Left colon (tissue), 2 donors: ENCODE results near the gene SLC16A13. TPM values are rescaled to one million over a fixed set of nuclear protein-coding genes. Genes with fewer than 3 reads are reported as not detected.

ENCODE experiments used
- ATAC-seq: fragments of 200-7000 bp; cut with Tn5 transposase; one replicate; pipeline ENCODE4 v1.9.1; 2020; ENCODE audit warnings: mild to moderate bottlenecking, moderate library complexity
- DNase-seq, 2 donors: peaks; one replicate each; pipeline ENCODE4 v3.0.0-alpha.2; 2020
- intact Hi-C, 2 donors: fragments of 100-400 bp; cut with DNase I in 1 of 2; cut with micrococcal nuclease in 1 of 2; formaldehyde crosslinking; loops; one replicate each; pipeline versions ENCODE4 v1.11.2 to v1.14.0; 2022; cut with DNase I, micrococcal nuclease
- total RNA-seq, 2 donors: library from RNA; stranded (reverse); fragmentation: NEBNext Ultra II Directional; extraction: Animal tissue kit (Norgen Biotek cat#: 25700); gene quantifications; one replicate each; pipeline ENCODE4 v1.2.1, GENCODE V29; 2021
- donor health status: DM: no; HTN: no; CAD: no.
- donor health status: DM: yes; HTN: yes; CAD: no.

The SLC16A13 gene
- total RNA-seq, 2 donors from 2014 or later: 9.0 to 10.0 TPM

DNA sequence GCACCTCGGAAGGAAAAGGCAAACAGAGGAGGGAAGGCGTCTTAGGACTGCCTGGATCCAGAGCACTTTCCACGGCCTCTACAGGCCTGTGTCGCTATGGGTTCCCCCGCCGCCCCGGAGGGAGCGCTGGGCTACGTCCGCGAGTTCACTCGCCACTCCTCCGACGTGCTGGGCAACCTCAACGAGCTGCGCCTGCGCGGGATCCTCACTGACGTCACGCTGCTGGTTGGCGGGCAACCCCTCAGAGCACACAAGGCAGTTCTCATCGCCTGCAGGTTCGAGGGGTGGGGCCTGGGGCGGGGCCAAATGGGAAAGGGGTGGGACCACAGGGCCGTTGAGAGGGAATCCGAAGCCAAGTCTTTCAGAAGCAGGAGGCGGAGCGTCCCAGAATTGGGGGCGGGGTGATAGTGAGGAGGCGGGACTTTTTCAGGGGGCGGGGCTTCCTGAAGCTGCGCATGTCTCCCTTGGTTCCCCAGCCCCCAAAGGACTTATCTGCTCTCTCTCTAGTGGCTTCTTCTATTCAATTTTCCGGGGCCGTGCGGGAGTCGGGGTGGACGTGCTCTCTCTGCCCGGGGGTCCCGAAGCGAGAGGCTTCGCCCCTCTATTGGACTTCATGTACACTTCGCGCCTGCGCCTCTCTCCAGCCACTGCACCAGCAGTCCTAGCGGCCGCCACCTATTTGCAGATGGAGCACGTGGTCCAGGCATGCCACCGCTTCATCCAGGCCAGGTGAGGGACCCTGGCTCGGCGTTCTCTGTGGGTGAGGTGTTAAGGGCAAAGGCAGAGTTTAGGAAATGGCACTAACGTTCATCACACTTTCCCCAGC, 12.0 kb upstream of the SLC16A13 start:
- intact Hi-C loops: no loop called here
- ATAC-seq: peak; percentile 81
- peak; percentile 94 to 96 for DNase-seq

DNA sequence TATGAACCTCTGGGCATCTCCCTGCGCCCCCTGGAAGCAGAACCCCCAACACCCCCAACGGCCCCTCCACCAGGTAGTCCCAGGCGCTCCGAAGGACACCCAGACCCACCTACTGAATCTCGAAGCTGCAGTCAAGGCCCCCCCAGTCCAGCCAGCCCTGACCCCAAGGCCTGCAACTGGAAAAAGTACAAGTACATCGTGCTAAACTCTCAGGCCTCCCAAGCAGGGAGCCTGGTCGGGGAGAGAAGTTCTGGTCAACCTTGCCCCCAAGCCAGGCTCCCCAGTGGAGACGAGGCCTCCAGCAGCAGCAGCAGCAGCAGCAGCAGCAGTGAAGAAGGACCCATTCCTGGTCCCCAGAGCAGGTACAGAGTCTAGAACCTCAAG, 11.4 kb upstream of the SLC16A13 start:
- no peak for ATAC-seq
- no peak for DNase-seq
- intact Hi-C loops: no loop called here

DNA sequence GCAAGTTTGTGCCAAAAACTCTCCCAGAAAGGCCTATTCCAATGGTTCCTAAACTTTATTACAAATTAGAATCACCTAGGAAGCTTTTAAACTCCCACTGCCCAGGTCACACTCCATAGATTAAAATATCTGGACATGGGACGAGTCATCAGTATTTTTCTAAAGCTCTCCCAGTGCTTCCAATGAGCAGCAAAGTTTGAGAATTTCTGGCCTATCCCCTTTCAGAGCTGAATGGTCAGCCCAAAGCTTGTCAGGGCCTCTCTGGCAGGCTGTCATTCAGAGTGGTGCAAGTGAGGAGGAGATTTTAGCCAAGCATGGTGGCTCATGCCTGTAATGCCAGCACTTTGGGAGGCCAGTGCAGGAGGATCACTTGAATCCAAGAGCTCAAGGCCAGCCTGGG, 10.6 kb upstream of the SLC16A13 start:
- DNase-seq (no peak), ATAC-seq (no peak)
- intact Hi-C loops: no loop called here

DNA sequence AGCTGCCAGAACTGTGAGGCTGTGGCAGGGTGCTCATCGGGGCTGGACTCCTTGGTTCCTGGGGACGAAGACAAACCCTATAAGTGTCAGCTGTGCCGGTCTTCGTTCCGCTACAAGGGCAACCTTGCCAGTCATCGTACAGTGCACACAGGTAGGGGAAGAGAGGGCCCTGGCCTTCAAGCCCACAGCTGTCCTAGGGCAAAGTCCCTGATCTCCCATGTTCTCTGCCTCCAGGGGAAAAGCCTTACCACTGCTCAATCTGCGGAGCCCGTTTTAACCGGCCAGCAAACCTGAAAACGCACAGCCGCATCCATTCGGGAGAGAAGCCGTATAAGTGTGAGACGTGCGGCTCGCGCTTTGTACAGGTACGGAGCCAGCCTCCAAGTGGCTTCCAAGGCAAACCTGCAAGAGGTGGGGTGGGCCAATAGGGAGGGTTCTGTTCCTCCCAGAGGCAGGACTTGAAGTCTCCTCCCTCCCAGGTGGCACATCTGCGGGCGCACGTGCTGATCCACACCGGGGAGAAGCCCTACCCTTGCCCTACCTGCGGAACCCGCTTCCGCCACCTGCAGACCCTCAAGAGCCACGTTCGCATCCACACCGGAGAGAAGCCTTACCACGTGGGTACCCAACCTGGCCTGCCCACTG, 9.2 kb upstream of the SLC16A13 start:
- intact Hi-C loops: no loop called here
- no peak for ATAC-seq
- no peak for DNase-seq

DNA sequence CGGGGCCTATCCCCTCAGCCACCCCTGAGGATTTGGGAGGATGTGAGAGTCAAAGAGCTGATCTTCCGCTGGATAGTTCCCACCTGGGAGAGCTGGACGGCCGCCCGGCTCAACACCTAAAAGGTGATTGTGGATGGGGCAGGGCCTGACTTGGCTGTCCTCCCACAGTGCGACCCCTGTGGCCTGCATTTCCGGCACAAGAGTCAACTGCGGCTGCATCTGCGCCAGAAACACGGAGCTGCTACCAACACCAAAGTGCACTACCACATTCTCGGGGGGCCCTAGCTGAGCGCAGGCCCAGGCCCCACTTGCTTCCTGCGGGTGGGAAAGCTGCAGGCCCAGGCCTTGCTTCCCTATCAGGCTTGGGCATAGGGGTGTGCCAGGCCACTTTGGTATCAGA, 8.5 kb upstream of the SLC16A13 start:
- intact Hi-C loops: no loop called here
- DNase-seq (no peak), ATAC-seq (no peak)

DNA sequence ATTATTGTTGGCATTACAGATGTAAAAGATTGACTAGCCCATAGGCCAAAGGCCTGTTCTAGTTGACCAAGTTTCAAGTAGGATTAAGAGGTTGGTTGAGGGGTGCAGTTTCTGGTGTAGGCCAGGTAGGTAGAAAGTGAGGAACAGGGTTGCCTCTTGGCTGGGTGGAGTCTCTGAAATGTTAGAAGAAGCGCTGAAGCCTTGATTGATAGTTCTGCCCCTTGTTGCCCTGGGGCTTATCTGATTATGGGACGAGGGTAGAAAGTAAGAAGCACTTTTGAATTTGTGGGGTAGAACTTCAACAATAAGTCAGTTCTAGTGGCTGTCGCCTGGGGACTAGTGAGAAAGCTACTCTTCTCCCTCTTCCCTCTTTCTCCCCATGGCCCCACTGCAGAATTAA, 6.7 kb upstream of the SLC16A13 start:
- DNase-seq (no peak), ATAC-seq (no peak)
- intact Hi-C loops: no loop called here

DNA sequence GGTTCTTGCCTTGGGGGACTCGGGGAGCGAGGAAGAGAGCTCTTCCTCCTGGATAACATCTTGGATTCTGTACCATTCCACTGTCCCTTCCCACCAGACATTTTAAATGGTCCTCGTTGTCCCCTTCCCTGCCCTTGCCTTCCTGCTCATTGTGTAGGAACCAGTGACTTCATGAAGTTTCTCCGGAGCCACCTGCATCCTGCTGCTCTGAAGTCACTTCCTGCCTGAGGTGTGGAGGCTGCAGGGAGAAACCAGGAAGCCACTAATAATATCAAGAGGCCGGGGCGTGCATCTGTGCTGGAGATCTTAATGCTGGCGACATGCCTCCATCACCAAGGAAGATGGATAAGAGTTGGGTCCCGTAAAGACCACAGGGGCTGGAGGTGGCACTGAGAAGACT, 6.2 kb upstream of the SLC16A13 start:
- intact Hi-C loops: no loop called here
- no peak for DNase-seq
- no peak for ATAC-seq

DNA sequence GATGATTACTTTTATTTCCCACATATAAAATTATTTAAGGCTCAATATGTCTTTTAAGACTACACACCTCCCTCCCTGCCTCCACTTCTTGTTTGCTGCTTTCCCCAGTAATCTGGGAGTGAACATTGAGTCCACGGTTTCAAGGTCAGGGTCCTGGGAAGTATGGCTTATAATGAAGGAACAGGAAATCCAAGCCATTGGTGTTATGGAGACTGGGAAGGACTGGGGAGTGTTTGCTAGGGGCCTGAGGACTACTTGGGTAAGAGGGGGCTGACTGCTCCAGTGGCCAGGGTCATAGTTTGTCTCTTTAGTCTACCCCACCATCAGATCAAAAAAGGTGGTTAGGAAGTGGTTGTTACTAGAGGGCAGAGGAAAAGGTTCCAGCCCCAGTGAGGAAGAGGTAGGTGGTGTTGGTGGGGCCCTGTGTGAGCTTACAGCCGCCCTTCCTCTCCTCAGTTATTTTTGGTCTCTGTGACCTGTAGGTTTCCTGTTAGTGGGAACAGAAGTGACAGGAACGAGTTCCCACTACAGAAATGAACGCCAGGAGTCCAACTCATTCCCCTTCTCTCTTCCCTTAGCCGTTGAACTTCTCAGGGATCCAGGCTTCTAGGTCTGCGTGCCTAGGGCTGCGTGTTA, 742 bp upstream of the SLC16A13 start:
- ATAC-seq (peak; percentile 1), DNase-seq (no peak)
- intact Hi-C loops: no loop called here

DNA sequence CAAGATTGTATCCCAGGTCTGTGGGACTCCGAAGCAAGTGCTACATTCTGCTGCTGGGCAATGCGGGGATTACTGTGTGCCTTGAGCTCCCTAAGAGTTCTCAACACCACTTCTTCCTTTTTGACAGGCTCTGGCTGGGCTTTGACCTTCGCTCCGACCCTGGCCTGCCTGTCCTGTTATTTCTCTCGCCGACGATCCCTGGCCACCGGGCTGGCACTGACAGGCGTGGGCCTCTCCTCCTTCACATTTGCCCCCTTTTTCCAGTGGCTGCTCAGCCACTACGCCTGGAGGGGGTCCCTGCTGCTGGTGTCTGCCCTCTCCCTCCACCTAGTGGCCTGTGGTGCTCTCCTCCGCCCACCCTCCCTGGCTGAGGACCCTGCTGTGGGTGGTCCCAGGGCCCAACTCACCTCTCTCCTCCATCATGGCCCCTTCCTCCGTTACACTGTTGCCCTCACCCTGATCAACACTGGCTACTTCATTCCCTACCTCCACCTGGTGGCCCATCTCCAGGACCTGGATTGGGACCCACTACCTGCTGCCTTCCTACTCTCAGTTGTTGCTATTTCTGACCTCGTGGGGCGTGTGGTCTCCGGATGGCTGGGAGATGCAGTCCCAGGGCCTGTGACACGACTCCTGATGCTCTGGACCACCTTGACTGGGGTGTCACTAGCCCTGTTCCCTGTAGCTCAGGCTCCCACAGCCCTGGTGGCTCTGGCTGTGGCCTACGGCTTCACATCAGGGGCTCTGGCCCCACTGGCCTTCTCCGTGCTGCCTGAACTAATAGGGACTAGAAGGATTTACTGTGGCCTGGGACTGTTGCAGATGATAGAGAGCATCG, 2.4 kb downstream of the SLC16A13 start:
- intact Hi-C loops: no loop called here
- DNase-seq (no peak), ATAC-seq (no peak)

DNA sequence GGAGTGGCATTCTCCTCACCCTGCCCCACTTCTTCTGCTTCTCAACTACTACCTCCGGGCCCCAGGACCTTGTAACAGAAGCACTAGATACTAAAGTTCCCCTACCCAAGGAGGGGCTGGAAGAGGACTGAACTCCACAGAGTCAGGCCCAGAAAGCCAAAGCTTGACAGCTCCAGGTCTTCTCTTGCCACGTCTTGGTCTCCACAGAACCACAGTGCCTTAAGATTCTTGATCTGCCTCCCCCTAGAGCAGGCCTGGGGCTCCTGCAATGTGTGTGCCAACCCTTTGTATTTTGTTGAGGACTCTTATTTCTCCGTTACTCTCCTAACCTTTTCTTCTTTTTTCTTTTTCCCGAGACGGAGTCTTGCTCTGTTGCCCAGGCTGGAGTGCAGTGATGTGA, 4.0 kb downstream of the SLC16A13 start:
- intact Hi-C loops: no loop called here
- DNase-seq (no peak), ATAC-seq (no peak)

DNA sequence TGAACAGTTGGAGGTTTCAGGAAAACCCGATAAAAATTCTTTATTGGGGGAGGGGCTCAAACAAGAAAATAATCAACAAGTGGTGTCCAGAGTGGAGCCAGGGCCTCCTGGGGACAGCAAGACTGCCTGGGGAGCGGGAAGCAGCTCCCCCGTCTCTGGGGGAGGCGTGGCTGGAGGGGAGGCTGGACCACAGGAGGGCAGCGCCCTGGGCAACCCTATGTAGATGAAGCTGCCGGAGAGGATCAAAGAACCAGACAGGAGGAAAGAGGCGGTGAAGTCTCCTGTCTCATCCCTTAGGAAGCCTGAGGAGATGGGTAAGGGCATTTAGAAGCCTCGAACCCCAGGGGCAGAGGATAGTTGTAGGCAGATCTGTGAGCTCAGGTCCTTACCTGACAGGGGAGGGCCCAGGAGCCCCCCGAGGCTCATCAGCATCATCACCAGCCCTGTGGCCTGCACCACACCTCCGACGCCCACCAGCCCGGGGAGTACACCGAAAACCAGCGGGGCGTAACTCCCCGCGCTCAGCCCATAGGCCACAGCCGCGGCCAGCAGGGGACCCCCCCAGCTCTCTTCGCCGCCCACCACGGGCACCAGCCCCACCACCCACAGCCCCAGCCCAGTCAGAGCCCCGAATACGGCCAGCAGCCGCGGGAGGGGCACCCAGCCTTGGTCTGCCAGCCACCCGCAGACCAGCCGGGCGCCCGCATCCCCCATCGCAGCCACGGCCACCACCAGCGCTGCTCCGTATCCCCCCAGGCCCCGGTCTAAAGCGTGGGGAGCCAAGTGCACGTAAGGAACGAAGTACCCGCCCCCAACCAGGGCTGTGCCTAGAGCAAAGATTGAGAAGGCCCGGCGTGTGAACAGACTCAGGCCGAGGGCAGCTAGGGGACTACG, 6.0 kb downstream of the SLC16A13 start:
- intact Hi-C loops: no loop called here
- ATAC-seq (no peak), DNase-seq (no peak)

DNA sequence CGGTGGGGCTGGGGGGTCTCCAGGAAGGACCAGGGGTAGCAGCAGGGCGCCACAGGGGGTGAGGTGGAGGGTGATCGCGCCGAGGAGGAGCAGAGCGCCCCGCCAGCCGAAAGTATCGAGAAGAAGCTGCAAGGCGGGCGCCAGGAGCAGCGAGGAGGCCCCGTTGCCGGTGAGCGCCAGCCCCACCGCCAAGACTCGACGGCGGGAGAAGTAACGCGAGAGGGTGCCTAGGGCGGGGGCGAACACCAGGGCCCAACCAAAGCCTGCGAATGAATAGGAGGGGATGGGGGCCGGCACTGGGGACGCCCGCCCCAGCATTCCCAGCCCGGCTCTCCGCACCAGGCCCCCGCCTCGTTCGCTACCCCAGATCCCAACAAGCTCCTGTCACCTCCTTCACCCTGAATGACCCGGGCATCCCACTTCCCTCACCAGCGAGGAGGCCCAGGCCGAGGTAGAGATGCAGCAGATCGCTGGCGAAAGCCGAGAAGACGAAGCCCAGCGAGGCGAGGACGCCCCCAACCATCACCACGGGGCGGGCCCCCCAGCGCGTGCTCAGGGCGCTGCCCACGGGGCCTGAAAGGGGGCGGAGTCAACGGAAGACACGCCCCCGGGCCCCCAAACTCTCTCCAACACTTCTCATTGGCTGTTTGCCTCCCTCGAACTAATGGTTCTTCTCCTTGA, 6.8 kb downstream of the SLC16A13 start:
- ATAC-seq: no peak
- intact Hi-C loops: no loop called here
- peak in 1 of 2 donors; percentile 37 for DNase-seq

DNA sequence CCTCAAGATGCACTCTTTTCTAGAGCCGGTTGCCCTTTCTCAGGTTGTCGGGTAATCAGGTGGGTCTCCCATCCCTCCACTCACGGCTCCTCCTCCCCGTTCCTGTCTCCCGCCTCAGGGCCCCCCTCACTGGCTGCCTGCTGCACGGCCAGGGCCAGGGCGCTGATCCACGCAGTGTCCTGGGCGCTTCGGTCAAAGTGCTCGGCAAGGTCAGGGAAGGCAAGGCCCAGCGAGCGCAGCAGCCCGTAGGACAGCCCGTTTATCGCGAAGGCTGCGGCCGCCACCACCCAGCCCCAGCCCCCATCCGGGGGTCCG, 7.3 kb downstream of the SLC16A13 start:
- ATAC-seq: peak; percentile 22
- intact Hi-C loops: no loop called here
- no peak for DNase-seq

DNA sequence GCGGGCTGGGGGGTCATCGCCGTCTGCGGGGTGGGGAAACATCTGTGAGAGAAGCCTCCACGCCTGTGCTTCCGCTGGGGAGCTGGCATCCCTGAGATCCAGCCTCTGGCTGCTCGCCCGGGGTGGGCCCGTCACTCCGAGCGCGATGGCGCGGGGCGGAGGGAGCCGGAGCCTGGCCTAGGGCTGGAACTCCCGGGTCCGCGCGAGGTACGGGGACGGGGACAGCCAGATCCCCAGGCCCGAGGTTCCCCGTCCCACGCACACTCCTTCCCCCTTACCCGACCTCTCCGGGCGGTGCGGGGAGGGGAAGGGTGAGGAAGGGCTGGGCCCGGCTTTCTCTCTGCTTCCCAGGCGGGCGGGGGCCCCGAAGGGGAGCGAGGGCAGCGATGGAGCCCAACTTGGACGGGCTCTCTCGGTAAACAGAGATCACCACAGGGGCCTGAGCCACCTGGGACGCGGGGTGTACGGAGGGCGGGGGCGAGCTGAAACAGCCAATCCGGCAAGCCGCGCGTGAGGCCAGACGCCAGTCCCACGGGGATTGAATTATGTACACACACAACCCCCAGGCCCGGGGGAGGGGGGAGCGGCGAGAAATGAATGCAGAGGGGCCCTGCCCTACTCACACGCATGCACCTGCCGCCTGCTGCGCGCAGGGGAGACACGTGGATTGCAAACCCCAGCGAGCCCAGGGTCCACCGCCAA, 7.8 kb downstream of the SLC16A13 start, which contains the start of gene SLC16A11:
TSS of gene SLC16A11 (minus strand) at position 596 of the 702 bp plus-strand sequence. CDS start at position 17, 579 bp downstream.
- intact Hi-C loops: no loop called here

DNA sequence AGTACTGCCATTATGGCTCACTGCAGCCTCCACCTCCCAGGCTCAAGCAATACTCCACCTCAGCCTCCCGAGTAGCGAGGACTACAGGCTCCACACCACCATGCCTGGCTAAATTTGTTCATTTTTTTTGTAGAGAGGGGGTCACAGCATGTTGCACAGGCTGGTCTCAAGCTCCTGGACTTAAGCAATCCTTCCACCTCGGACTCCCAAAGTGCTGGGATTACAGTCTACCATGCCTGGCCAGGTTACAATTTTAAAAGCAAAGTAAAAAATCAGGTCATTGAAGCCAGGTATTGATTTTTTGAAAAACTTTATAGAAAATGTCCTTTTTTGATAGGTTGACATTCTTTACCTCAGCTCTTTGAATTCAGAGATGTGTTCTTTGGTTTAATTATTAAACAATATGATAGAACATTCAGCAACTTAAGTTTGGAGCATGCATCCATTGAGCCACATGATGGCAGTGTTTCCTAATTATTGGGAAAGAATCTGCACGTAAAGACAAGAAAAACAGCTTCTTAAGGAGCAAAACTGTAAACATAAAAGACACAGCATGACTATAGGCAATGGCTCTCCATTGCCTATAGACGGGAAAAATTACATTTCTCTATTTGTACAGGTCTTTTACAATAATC, 9.8 kb downstream of the SLC16A13 start:
- ATAC-seq: peak; percentile 55
- DNase-seq: peak in 1 of 2 donors; percentile 50
- intact Hi-C loops: loop anchor here in 1 of 2 donors (5.0 kb wide), 1 partner anchor 132 kb away; the partner anchor contains the start of gene ASGR1

More for the DNA sequence above, 7.8 kb downstream of the SLC16A13 start, which contains the start of gene SLC16A11:
- DNase-seq (peak in 1 of 2 donors; percentile 59), ATAC-seq (peak; percentile 26)

DNA sequence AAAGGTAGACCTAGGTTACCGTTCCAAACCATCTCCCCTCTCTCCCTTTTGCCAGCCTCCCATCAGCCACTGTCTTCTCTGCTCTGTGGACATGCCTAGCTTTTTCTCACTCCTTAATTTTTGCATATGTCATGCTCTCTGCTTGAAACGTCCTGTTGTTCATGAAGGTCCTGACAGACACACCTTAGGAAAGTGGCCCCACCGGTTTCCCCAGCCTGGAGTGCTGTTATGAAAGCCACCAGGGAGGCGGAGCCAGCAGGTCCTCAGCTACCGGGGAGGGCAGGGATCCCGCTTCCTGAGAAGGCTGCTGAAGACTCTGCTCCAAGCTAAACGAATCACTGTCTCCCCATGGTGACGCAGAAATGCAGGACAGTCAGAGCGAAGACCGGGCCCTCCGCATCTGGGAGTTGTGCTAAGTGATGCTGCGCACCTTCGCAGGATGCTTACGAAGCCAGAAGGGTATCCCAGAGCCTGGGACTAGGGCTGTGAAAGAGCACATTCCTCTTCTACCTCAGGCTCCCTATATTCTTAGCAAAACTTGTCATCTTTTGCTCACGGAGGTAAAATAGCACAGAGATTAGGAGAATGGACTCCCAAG, 10.4 kb downstream of the SLC16A13 start:
- intact Hi-C loops: loop anchor here in 1 of 2 donors (5.0 kb wide), 1 partner anchor 131 kb away; the partner anchor contains the start of gene ASGR1
- ATAC-seq (peak; percentile 84), DNase-seq (peak; percentile 94)
